ENCODE results near the gene KCTD3. TPM values are rescaled to one million over a fixed set of nuclear protein-coding genes. Genes with fewer than 3 reads are reported as not detected.
A peak's percentile ranks its signal among the peaks of the same experiment; 100 is the strongest.

The KCTD3 gene
- total RNA-seq, 1 donor = 45.6 TPM

DNA sequence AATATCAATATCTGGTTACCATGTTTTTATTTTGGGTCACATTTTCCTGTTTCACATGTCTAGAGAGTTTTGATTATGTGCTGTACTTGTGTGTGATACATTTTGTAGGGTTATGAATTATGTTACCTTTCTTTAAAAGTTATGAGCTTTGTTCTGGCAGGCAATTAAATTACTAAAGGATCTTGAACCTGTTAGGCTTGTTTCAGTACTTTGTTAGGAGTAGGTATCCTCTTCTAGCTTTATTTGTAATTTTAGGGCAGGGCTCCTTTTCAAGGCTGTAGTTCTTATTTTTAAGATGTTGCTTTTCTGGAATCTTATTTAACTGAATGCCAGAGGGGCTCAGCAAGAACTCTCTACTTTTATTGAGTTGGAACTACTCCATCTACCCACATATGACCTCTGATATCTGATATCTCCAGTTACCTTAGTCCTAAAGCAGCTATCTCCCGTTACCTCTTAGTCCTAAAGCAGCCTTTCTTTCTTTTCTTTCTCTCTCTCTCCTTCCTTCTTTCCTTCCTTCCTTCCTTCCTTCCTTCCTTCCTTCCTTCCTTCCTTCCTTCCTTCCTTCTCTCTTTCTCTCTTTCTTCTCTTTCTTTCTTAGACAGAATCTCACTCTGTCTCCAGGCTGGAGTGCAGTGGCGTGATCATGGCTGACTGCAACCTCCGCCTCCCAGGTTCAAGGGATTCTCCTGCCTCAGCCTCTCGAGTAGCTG, 23.8 kb downstream of the KCTD3 start:
- TF ChIP-seq, protein P1, sequence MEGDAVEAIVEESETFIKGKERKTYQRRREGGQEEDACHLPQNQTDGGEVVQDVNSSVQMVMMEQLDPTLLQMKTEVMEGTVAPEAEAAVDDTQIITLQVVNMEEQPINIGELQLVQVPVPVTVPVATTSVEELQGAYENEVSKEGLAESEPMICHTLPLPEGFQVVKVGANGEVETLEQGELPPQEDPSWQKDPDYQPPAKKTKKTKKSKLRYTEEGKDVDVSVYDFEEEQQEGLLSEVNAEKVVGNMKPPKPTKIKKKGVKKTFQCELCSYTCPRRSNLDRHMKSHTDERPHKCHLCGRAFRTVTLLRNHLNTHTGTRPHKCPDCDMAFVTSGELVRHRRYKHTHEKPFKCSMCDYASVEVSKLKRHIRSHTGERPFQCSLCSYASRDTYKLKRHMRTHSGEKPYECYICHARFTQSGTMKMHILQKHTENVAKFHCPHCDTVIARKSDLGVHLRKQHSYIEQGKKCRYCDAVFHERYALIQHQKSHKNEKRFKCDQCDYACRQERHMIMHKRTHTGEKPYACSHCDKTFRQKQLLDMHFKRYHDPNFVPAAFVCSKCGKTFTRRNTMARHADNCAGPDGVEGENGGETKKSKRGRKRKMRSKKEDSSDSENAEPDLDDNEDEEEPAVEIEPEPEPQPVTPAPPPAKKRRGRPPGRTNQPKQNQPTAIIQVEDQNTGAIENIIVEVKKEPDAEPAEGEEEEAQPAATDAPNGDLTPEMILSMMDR (IDR thresholded peaks at IDR 0.05; ENCODE audit: insufficient read depth, low read length) = no peak
- DNase-seq (ENCODE audit: low read depth) = no peak
- no peak overlapping the region for H3K4me3 ChIP-seq (ENCODE audit: low read depth, low read length)

DNA sequence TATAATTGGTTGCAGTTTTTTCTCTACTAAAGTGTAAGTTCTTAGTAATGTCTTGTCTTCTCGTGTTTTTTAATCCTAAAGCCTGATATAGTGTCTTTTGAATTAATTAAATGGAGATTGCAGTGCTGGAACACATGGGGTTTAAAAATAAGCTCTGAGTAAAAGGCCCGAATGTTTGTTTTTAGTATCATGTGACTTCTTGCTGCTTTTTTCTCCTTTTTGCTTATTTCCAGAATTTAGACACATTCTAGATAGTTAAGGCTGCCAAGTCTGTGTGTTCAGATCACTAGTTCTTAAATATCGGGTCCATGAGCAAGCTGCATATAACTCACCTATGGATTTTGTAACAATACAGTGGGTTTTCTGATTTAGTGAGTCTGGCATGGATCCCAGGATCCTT, 27.5 kb downstream of the KCTD3 start:
- peak; percentile 40 for DNase-seq (ENCODE audit: low read depth)
- no peak overlapping the region for H3K4me3 ChIP-seq (ENCODE audit: low read depth, low read length)
- TF ChIP-seq, protein P1 (IDR thresholded peaks at IDR 0.05; ENCODE audit: insufficient read depth, low read length) = no peak

DNA sequence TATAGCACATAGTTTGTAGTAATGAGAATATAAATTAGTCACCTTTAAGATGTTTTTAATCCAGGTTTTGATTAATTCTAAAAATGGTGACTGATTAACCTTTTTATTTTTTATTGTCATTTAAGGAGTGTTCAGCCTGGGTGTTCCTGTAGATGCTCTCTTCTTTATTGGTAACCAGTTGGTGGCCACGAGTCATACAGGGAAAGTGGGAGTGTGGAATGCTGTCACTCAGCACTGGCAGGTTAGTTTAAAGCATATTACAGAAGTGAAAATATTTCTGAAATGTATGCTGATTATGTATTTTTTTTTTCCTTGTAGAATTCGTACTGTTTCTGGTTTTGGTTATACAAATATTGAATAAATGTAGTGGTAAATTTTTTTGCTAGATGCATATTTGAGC, 28.1 kb downstream of the KCTD3 start:
- no peak overlapping the region for H3K4me3 ChIP-seq (ENCODE audit: low read depth, low read length)
- TF ChIP-seq, protein P1 (IDR thresholded peaks at IDR 0.05; ENCODE audit: insufficient read depth, low read length) = no peak
- no peak for DNase-seq (ENCODE audit: low read depth)

DNA sequence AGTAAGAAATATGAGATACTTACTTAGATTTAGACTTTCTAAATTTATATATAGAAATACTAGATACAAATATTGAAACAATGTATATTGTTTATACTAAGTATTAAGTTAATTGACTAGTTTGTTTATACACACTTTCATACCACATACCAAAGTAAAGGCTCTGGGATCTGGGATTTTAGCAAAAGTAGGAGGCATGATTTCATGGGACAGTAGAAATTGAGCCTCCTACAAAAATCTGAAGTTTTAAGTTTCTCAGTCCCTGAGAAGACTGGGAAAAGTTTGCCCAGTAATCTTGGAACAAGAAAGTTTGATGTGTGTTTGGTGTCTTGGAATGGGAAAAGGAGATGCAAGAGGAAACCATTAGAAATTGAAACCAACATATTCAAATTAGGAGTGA, 30.9 kb downstream of the KCTD3 start:
- TF ChIP-seq, protein P1 (IDR thresholded peaks at IDR 0.05; ENCODE audit: insufficient read depth, low read length) = no peak
- DNase-seq (ENCODE audit: low read depth) = no peak
- H3K4me3 ChIP-seq (ENCODE audit: low read depth, low read length) = no peak overlapping the region

DNA sequence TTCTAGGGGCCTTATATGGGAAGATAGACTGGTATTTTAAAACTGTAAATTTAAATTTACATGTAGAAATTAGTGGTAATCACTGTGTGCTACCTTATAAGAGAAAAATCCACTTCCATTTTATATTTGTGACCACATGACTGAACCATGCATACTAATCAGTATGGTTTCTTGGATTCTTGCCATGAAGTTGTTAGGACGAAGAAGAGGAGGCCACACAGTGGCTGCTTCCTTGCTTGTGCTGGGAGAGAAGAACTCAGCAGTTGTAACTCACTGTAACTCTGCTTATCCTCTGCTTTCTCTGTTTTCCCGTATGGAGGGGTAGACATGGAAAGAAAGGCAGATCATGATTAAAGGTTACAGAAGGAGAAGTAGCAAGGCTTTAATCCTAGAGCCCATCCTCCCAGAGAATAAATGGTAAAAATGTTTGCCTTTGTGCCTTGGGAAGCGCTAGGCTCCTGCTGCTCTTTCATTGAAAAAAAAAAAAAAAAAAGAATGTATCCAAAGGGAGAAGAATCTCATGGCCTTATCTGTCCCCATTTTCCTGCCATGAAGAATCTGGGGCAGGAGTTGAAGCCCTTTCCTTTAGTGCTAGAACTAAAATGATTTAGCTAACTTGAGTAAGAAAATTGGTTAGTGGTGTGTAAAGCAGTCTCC, 32.4 kb downstream of the KCTD3 start:
- TF ChIP-seq, protein P1 (IDR thresholded peaks at IDR 0.05; ENCODE audit: insufficient read depth, low read length) = no peak
- H3K4me3 ChIP-seq (ENCODE audit: low read depth, low read length) = no peak overlapping the region
- peak; percentile 22 for DNase-seq (ENCODE audit: low read depth)

DNA sequence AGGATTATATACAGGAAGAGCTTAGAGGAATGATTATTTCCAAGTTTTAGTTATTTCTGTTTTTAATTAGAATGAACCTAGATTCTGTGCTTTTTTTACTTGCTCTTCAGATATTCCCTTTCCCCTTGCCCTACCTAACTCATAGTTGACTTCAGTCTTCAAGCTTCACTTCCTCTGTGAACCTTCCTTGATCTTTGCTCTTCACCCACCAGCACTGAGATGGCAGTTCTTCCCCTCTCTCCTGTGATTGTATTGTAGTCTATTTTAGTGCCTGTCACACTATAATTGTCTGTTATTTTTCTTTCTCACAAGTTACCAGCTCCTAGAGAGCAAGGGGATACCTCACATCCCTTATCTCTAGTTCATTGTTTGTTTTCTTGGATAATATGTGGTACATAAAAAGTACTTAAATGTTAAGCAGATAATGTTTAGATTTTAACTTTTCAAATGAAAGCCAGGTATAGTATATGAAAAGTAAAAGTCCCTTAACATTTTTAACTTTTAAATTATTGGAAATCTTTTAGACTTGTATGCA, 33.2 kb downstream of the KCTD3 start:
- no peak overlapping the region for H3K4me3 ChIP-seq (ENCODE audit: low read depth, low read length)
- TF ChIP-seq, protein P1 (IDR thresholded peaks at IDR 0.05; ENCODE audit: insufficient read depth, low read length) = no peak
- DNase-seq (ENCODE audit: low read depth) = no peak

Measured in fibroblast of the aortic adventitia (primary cell).